Subcutaneous adipose tissue (tissue), 4 donors: ENCODE measurements around the gene USP13. TPM values are rescaled to one million over a fixed set of nuclear protein-coding genes. Genes with fewer than 3 reads are reported as not detected.

Experiments used
- CTCF ChIP-seq: fragments of 450-650 bp; IDR thresholded peaks from one replicate; pipeline ENCODE4 v1.5.1; 2016; ENCODE audit warnings: low read depth, mild to moderate bottlenecking, control low read depth, antibody characterized with exemption, moderate library complexity
- total RNA-seq, 4 donors: library from RNA; depleted of rRNA; stranded (reverse); fragments of >200 nt; gene quantifications; one replicate each; pipeline ENCODE4 v1.1.0, GENCODE V29; 2016

The USP13 gene
- total RNA-seq, 4 donors from 2014 or later = 9.9 to 59.0 (median 15.5) TPM

- TF ChIP-seq CTCF = no peak
These were observed 77.1 kb downstream of the USP13 start for GRCh38 chr3:179729981-179730380.

- no peak for TF ChIP-seq CTCF
These were observed 77.7 kb downstream of the USP13 start for GRCh38 chr3:179730506-179730905.

- TF ChIP-seq CTCF = no peak
These were observed 78.7 kb downstream of the USP13 start for GRCh38 chr3:179731544-179731943.

GRCh38 chr3:179732661-179733348 lies 80.0 kb downstream of the USP13 start:
- no peak for TF ChIP-seq CTCF

DNA sequence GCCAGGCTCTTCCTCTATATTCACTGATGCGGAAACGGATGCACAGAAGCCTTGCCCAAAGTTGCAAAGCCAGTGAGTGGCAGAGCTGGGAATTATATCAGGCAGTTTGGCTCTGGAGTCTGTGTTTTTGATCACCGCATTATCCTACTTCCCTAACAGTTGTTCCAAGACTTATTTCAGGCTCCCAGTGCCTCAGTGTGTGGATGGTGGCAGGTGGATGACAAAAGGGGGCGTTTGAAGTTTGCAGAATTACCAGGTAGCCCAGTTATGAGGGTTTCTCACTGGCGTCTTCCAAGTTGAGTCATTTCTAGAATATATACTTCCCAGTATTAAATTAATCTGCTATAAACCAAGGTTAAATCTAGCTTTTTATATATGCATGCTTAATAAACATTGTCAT lies 81.0 kb downstream of the USP13 start:
- TF ChIP-seq CTCF = no peak

- TF ChIP-seq CTCF = no peak
These were observed 81.8 kb downstream of the USP13 start for GRCh38 chr3:179734497-179735281.

- no peak for TF ChIP-seq CTCF
These were observed 82.5 kb downstream of the USP13 start for GRCh38 chr3:179735321-179735720.
